OCI-LY3 (cell line): ENCODE results near the gene DAO.

Experiments used
- EZH2phosphoT487 ChIP-seq: fragments of 200-600 bp; shearing (Covaris generic); IDR thresholded peaks from 2 replicates; pipeline ENCODE4 v1.6.1; 2018; ENCODE audit warnings: antibody characterized with exemption, mixed run types, low read depth
- TF ChIP-seq, protein P1 (sequence below): fragments of 200-600, 300-600 bp; sonication (generic); IDR thresholded peaks from 2 replicates; pipeline ENCODE4 v1.5.1; 2014; ENCODE audit warnings: antibody characterized with exemption, low read length, low read depth

DNA sequence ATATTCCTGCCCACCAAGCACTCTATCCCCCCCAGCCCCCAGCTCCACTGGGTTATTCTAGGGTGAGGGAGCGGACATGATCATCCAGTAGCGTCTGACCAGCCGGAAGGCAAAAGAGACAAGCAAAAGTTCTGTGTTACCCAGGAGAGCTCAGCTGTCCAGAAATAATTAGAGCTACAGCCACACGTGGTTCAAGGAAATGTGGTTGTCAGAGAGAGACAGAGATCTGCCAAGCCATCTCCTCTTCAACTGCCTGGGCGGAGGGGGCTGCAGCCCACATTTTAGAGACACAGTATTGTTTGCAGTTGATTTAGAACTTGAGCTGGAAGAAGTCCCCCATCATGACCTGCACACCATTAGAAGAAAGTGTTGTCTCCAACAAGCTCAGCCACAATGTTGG is 30.4 kb downstream of the DAO start:
- TF ChIP-seq, protein P1, sequence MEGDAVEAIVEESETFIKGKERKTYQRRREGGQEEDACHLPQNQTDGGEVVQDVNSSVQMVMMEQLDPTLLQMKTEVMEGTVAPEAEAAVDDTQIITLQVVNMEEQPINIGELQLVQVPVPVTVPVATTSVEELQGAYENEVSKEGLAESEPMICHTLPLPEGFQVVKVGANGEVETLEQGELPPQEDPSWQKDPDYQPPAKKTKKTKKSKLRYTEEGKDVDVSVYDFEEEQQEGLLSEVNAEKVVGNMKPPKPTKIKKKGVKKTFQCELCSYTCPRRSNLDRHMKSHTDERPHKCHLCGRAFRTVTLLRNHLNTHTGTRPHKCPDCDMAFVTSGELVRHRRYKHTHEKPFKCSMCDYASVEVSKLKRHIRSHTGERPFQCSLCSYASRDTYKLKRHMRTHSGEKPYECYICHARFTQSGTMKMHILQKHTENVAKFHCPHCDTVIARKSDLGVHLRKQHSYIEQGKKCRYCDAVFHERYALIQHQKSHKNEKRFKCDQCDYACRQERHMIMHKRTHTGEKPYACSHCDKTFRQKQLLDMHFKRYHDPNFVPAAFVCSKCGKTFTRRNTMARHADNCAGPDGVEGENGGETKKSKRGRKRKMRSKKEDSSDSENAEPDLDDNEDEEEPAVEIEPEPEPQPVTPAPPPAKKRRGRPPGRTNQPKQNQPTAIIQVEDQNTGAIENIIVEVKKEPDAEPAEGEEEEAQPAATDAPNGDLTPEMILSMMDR = no peak
- TF ChIP-seq EZH2phosphoT487 = no peak
